Hypothalamus (tissue), 51 donors: ENCODE data around the gene NOP9.

Experiments used
- DNase-seq, 51 donors: peaks; one replicate each; lab custom pipeline; 2025; lab: John Stamatoyannopoulos, UW

Gene NOP9, protein sequence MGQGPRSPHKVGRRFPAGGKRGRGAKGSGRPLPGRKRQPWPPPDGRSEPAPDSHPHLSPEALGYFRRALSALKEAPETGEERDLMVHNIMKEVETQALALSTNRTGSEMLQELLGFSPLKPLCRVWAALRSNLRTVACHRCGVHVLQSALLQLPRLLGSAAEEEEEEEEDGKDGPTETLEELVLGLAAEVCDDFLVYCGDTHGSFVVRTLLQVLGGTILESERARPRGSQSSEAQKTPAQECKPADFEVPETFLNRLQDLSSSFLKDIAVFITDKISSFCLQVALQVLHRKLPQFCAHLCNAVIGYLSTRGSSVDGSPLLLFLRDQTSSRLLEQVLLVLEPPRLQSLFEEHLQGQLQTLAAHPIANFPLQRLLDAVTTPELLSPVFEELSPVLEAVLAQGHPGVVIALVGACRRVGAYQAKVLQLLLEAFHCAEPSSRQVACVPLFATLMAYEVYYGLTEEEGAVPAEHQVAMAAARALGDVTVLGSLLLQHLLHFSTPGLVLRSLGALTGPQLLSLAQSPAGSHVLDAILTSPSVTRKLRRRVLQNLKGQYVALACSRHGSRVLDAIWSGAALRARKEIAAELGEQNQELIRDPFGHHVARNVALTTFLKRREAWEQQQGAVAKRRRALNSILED

GRCh38 chr14:24299255-24300191, at the start of gene NOP9, which contains the start of gene DHRS1:
Gene NOP9, plus strand, starts transcription at chr14:24299850. Its CDS starts 105 bp downstream, at chr14:24299955.
Gene DHRS1, minus strand, starts transcription at chr14:24299780. Its CDS starts 674 bp downstream, at chr14:24299106.
- peak; percentile 46 to 92 (median 80) for DNase-seq

GRCh38 chr14:24250354-24250753, 49.3 kb upstream of the NOP9 start:
- DNase-seq = no peak

DNA sequence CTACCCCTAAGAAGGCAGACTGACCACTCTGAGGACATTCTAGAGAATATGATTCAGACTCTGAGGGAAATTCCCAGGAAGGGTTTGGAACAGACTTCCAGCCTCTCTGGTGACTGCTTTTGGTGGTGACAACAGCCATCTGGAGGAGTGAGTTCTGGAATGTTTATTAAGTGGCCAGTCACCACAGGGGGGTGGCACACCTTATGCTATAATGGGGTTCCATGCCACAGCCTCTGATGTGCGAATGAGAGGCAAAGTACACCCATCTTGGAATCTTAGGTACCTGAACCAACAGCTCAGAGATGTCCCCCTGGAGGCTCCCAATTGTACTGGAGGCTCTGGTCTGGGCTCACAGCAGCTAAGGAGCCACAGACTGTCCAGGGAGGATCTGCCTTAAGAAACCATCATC, 47.8 kb upstream of the NOP9 start:
- DNase-seq = no peak

GRCh38 chr14:24252289-24253124, 47.1 kb upstream of the NOP9 start:
- no peak for DNase-seq

- DNase-seq = no peak
These were observed 45.7 kb upstream of the NOP9 start for GRCh38 chr14:24253936-24254335.

DNA sequence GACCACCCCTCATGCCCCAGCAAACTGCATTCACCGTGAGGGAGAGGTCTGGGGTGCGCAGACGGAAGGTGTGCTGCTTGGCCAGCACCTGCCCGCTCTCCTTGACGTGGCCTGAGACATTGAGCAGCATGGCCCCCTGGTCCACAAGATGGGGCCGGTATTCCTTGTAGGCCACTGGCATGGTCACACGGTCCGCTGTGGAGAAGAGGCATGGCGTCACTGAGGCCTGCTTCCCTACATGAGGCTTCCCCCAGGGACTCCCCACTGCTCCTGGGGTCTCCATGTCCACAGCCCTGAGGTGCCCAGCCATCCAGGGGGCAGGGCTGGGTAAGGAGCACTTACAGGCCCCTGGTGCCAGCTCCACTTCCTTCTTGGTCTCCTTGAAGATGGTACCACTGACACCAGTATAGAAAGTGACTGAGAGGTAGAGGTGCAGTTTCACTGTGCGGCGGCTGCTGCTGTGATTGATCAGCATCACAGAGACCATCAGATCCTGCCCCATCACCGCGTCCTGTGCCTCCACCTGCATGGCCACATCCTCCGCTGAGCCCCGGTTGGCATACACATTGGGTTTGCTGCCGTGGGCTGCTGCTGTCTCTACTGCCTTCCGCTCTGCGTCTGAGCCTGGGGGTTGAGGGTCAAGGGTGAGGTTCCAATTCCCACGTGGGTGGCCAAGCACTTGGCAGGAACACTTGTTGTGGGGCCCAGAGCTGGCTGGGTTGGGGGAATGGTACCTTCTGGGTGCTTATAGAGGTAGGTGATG, 44.8 kb upstream of the NOP9 start:
- DNase-seq = no peak

GRCh38 chr14:24255438-24255837, 44.2 kb upstream of the NOP9 start:
- no peak for DNase-seq

DNA sequence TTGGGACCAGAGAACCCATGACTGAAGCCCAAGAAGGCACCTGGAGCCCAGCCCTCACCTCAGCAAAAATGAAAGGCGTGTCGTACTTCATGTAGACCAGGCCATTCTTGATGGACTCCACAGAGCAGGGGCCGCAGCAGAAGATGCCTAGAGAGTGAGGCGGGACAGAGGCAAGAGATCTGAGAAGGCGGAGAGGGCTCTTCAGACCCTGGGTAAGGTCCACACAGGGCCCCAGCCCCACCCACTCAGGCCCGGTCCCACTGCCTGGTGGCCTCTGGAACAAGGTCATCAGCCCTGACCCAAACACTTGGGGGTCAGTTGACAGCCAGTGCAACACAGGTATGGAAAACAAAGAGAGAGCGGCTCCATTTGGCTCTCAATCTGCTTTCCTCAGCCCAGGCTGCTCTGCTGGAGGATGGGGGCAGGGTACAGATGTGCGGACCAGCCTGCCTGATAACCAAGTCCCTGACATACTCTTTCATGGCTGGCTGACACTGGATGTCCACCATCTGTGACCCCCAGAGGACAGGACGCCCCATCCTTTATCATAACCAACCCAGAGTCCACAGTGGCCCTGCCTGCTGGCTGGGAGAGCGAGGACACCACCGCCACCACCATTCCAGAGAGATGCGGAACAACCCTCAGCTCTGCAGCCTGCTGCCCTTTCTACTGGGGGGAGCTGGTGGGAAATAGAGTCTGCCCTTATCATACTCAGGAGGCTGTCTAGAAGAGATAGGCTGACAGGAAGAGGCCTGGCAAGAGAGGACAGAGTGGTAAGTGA, 43.5 kb upstream of the NOP9 start:
- no peak for DNase-seq

DNA sequence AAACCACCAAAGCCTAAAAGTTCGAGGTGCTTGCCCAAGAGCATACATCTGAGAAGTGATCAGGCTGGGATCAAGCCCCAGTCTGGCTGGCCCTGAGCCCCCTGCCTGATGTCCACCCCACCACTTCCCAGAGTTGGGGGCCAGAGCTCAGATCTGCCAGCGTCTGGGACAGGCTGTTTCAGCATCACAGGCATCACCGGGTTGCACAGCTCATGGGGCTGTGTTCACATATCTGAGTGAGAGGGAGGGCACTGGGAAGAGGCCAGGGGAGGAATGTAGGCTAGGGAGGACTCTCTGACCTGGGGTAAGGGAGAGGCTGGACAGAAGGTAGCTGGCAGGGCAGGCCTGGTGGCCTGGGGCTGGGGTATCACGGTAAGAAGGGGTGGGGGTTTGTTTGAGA, 42.7 kb upstream of the NOP9 start:
- no peak for DNase-seq

DNA sequence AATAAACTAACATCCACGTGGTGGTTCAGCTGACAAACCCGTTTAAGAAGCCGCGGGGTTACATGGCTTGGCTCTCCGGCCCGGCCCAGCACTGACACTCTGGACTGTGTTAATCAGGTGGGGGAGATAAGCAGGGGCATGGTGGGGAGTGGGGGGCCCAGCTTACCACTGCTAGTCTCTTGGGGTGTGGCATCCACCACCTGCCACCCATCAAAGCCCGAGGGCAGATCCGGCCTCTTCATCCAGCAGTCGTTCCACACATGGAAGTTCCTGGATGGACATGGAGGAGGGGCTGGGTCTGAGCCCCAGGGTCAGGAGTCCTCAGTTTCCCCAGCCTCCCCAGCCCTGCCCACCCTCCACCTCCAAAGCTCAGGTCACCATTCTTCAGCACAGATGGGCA, 41.5 kb upstream of the NOP9 start:
- no peak for DNase-seq

- no peak for DNase-seq
These were observed 40.9 kb upstream of the NOP9 start for GRCh38 chr14:24258548-24259265.

DNA sequence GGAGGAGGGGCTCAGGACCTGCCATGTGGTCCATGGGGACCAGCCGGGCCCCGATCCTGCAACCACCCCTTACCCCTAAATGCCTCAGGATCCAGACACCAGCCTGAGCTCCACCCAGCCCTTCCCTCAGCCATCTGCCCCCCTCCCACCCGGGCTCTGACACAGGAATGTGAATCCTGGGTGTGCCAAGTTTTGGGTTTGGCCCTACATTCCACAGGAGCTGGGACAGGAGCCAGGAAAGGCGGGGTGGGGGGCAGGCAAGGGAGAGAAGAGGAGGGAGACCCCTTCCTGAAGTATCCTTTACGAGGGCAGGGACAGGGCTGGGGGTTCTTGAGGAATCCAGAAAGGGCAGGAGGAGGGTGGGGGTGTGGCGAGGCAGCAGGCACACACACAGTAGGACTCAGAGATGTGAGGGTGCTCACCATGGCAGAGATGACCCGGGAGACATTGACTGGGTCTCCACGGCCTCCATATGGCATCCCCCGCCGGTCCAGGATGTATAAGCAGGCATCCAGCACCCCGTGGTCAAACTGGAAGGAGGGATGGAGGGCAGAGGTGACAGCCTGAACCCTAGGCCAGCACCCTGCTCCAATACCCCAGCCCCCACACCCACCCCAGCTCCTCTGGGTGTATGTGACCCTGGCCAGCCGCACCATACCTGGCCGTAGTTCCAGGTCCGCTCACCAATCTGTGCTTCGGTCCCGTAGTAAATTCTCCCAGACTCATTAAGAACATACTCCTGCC, 40.2 kb upstream of the NOP9 start:
- DNase-seq = no peak

GRCh38 chr14:24260026-24260779, 39.4 kb upstream of the NOP9 start:
- no peak for DNase-seq

DNA sequence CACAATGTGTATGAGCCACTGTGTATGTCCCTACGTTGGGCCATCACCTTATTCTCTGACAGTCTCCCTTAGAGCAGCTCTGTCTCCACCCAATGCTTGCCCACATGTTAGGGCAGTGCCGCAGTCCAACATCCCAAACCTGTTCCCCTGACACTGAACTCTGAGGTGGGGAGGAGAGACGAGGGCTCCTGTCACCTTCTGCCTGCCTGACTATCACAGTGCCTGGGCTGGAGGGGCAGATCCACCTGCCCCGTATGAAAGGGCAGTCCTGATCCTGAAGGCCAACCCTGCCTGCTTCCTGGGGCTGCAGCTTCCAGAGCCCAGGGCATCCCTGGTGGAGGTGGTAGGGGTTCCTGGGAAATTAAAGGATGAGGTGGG, 38.9 kb upstream of the NOP9 start:
- no peak for DNase-seq

DNA sequence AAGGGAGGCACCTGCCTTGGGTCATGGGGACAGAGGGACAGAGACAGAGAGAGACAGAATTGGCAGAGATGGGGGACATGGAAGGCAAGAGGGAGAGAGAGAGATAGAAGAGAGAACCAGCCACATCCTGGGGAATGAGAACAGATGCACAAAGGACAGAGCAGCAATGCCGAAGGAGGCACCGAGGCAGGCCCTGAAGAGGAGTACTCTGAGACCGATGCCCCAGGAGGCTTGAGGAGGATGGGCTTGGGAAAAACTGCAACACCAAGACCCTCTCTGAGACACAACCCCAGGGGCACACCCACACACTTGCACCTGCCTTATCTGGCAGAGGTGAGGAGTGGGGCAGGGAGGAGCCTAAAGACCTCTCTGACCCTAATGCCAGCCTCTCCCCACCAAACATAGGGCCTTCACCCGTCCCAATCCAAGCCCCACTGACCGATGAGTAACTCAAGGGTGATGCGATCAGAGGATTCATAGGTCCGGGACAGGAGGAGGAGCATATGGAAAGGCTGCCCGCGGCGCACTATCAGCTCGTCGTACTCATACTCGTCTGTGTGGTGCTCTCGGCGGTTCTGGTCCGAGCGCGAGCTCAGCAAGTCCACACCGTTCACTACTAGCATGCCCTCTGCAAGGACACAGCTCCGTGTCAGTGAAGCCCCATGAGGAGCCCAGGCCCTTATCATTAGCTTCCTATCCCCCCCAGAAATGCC, 38.2 kb upstream of the NOP9 start:
- no peak for DNase-seq

GRCh38 chr14:24261969-24262327, 37.7 kb upstream of the NOP9 start:
- no peak for DNase-seq
